ENCODE results near the gene TNXB. TPM values are rescaled to one million over a fixed set of nuclear protein-coding genes. Genes with fewer than 3 reads are reported as not detected.

TNXB gene
- total and polyA plus RNA-seq, 9 of the 15 experiments (the other 6 are each of a cell fraction or from before 2014, with no cell fraction given), result 0.14 to 28.1 (median 12.4) TPM

GRCh38 chr6:32108727-32109113 is 418 bp downstream of the TNXB start (continued):
- TF ChIP-seq RBBP5 (IDR thresholded peaks at IDR 0.05; ENCODE audit: borderline replicate concordance, insufficient read depth, low read length, poor library complexity, severe bottlenecking), result peak; percentile 11
- TF ChIP-seq SMAD2 (IDR thresholded peaks at IDR 0.05; ENCODE audit: low read depth, low read length), result no peak
- no peak for TF ChIP-seq ZNF696 (CRISPR knock-in tag; conservative IDR thresholded peaks at IDR 0.05)
- TF ChIP-seq ZNF165 (CRISPR knock-in tag; IDR thresholded peaks at IDR 0.05; ENCODE audit: borderline replicate concordance), result no peak
- 0 out of 2 replicates have a peak, but pooled peaks have one; percentile 9 for TF ChIP-seq ZNF511 (CRISPR knock-in tag; IDR thresholded peaks at IDR 0.05)
- no peak for TF ChIP-seq NR2C1 (IDR thresholded peaks at IDR 0.05)
- TF ChIP-seq NR2C1 (tag; IDR thresholded peaks at IDR 0.05), result no peak
- TF ChIP-seq TEAD2 (tag; IDR thresholded peaks at IDR 0.05), result no peak
- TF ChIP-seq ZBTB33 (CRISPR knock-in tag; IDR thresholded peaks at IDR 0.05), result no peak
- no peak for TF ChIP-seq ZNF395 (CRISPR knock-in tag; IDR thresholded peaks at IDR 0.05)
- TF ChIP-seq ETV5 (CRISPR knock-in tag; IDR thresholded peaks at IDR 0.05; ENCODE audit: low read depth), result no peak
- no peak for TF ChIP-seq TCF3 (CRISPR knock-in tag; IDR thresholded peaks at IDR 0.05)
- TF ChIP-seq HOMEZ (CRISPR knock-in tag; IDR thresholded peaks at IDR 0.05), result no peak
- TF ChIP-seq HBP1 (CRISPR knock-in tag; IDR thresholded peaks at IDR 0.05), result 0 out of 2 replicates have a peak, but pooled peaks have one; percentile 43
- TF ChIP-seq KDM5B (IDR thresholded peaks at IDR 0.05; ENCODE audit: insufficient replicate concordance, low read depth, low read length), result no peak
- no peak for TF ChIP-seq ZNF280B (CRISPR knock-in tag; IDR thresholded peaks at IDR 0.05)

All from K562 (cell line).